ENCODE measurements around the gene BCL7A. TPM values are rescaled to one million over a fixed set of nuclear protein-coding genes. Genes with fewer than 3 reads are reported as not detected.

BCL7A gene
- total and polyA plus RNA-seq, 2 experiments from 2014 or later, result 12.7 to 14.9 TPM

DNA sequence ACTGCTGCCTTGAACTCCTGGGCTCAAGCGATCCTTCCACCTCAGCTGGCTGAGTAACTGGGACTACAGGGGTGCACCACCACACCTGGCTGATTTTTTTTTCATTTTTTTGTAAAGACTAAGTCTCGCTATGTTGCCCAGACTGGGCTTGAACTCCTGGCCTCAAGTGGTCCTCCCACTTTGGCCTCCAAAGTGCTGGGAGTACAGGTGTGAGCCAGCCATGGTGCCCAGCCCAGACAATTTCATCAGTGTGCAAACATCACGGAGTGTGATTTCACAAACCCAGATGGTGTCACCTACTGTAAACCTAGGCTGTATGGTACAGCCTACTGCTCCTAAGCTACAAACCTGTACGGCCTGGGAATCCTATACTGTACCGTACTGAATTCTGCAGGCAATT, 6.9 kb upstream of the BCL7A start (continued):
- no peak for TF ChIP-seq ZNF462 (CRISPR knock-in tag; IDR thresholded peaks at IDR 0.05)

DNA sequence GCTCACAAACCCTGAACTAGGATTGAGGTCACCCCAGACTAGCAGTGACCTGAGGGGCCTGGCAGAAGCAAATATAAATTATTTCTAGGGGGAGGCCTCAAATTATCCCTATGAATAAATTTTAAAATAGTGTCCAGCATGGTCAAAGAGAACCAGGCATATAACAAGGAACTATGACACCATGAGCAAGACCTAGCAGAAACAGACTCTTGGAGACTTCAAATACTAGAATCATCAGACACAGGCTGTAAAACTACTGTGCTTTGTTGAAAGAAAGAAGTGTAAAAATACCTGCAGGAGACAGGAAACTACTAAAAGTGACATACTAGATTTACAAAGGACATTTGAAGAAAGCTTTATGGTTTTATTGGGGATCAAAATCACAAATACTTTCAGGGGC, 3.2 kb upstream of the BCL7A start:
- Histone ChIP-seq H3K9me2 (ENCODE audit: insufficient read depth) (no peaks in the 10 kb centered on the region), H4K20me1 (replicated peaks; ENCODE audit: insufficient read depth) (no peaks in the 10 kb centered on the region), H3K27ac (ENCODE audit: low read depth) (no peak overlapping the region), H3K36me3 (ENCODE audit: insufficient read depth) (no peaks in the 10 kb centered on the region), H3K4me1 (ENCODE audit: insufficient read depth) (peaks cover 8% of the 10 kb centered on the region), H2AFZ (no peak overlapping the region), H3K79me2 (replicated peaks; ENCODE audit: insufficient read depth) (peaks cover 7% of the 10 kb centered on the region), H3F3A (replicated peaks; ENCODE audit: low read depth) (peaks cover 9% of the 10 kb centered on the region; the same call in 1 of the 2 replicates), H3K4me2 (no peak overlapping the region), H3K4me3 (no peak overlapping the region), H3K27me3 (ENCODE audit: insufficient read depth) (peaks cover 39% of the 10 kb centered on the region)
- H3K36me3 Mint-ChIP-seq (ENCODE audit: low read depth), result peaks cover 3% of the 10 kb centered on the region; the same call in 2 of the 3 replicates
- TF ChIP-seq, protein P1, sequence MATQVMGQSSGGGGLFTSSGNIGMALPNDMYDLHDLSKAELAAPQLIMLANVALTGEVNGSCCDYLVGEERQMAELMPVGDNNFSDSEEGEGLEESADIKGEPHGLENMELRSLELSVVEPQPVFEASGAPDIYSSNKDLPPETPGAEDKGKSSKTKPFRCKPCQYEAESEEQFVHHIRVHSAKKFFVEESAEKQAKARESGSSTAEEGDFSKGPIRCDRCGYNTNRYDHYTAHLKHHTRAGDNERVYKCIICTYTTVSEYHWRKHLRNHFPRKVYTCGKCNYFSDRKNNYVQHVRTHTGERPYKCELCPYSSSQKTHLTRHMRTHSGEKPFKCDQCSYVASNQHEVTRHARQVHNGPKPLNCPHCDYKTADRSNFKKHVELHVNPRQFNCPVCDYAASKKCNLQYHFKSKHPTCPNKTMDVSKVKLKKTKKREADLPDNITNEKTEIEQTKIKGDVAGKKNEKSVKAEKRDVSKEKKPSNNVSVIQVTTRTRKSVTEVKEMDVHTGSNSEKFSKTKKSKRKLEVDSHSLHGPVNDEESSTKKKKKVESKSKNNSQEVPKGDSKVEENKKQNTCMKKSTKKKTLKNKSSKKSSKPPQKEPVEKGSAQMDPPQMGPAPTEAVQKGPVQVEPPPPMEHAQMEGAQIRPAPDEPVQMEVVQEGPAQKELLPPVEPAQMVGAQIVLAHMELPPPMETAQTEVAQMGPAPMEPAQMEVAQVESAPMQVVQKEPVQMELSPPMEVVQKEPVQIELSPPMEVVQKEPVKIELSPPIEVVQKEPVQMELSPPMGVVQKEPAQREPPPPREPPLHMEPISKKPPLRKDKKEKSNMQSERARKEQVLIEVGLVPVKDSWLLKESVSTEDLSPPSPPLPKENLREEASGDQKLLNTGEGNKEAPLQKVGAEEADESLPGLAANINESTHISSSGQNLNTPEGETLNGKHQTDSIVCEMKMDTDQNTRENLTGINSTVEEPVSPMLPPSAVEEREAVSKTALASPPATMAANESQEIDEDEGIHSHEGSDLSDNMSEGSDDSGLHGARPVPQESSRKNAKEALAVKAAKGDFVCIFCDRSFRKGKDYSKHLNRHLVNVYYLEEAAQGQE (IDR thresholded peaks at IDR 0.05; ENCODE audit: unreplicated experiment), result no peak
- TF ChIP-seq EZH2phosphoT487 (IDR thresholded peaks at IDR 0.05; ENCODE audit: unreplicated experiment) (no peak), ETS1 (IDR thresholded peaks at IDR 0.05) (no peak)
- H3K4me3 Mint-ChIP-seq, result no peak overlapping the region
- no peak overlapping the region for H3K27ac Mint-ChIP-seq
- H3K27me3 Mint-ChIP-seq (ENCODE audit: insufficient read depth, low read depth, poor library complexity), result peaks cover 39% of the 10 kb centered on the region
- ATAC-seq (no peak), DNase-seq (ENCODE audit: low spot score) (no peak)
- peaks cover 10% of the 10 kb centered on the region; the same call in 2 of the 3 replicates for H3K4me1 Mint-ChIP-seq
- no peaks in the 10 kb centered on the region; the same call in 2 of the 3 replicates for H3K9me3 Mint-ChIP-seq
